Measurements from ENCODE around the gene MEF2C. TPM values are rescaled to one million over a fixed set of nuclear protein-coding genes. Genes with fewer than 3 reads are reported as not detected.
A peak's percentile ranks its signal among the peaks of the same experiment; 100 is the strongest.

MEF2C gene
- total RNA-seq, 3 donors from 2014 or later (not counting 1 experiment from before 2014, with no cell fraction given) = 9.2 to 22.0 (median 18.3) TPM

- H3K4me3 Mint-ChIP-seq = no peak overlapping the region
- H3K4me1 Mint-ChIP-seq = peaks cover 7 to 15% of the 10 kb centered on the region in 2 donors
- no peaks in the 10 kb centered on the region for H3K9me3 Mint-ChIP-seq
- no peaks in the 10 kb centered on the region for H3K27me3 ChIP-seq (ENCODE audit: control insufficient read depth, insufficient read depth, low read length)
- H3K27ac ChIP-seq (ENCODE audit: low read length) = no peak overlapping the region
- no peak overlapping the region for H3K4me3 ChIP-seq (ENCODE audit: low read length)
- no peak for TF ChIP-seq CTCF (IDR thresholded peaks at IDR 0.05)
- ATAC-seq (peak in 1 of 3 donors; percentile 57), DNase-seq (no peak)
- no peaks in the 10 kb centered on the region for H3K36me3 Mint-ChIP-seq
- no peaks in the 10 kb centered on the region for H3K27me3 Mint-ChIP-seq (ENCODE audit: low read depth in 2 of 2)
- H3K9me3 ChIP-seq (ENCODE audit: control insufficient read depth, insufficient read depth, low read length) = no peaks in the 10 kb centered on the region
- no peaks in the 10 kb centered on the region for H3K4me1 ChIP-seq (ENCODE audit: control insufficient read depth, insufficient read depth, low read length)
- H3K27ac Mint-ChIP-seq = peak overlapping the region; percentile 47 to 83
- WGBS (ENCODE audit: insufficient coverage) = 16% methylated on average over 4 of the region's 7 CpGs
- intact Hi-C loops (cut with micrococcal nuclease) = no loop called here
- no peaks in the 10 kb centered on the region for H3K36me3 ChIP-seq (ENCODE audit: control insufficient read depth, insufficient read depth, low read length)
Observed at GRCh38 chr5:88785746-88786565, 97.0 kb downstream of the MEF2C start.

- Mint-ChIP-seq H3K27me3 (ENCODE audit: low read depth in 2 of 2) (no peaks in the 10 kb centered on the region), H3K4me3 (no peak overlapping the region), H3K4me1 (peaks cover 14 to 29% of the 10 kb centered on the region in 2 donors), H3K27ac (no peak overlapping the region), H3K9me3 (no peaks in the 10 kb centered on the region), H3K36me3 (no peaks in the 10 kb centered on the region)
- no peak for TF ChIP-seq CTCF (IDR thresholded peaks at IDR 0.05)
- DNase-seq = no peak
- no peaks in the 10 kb centered on the region for H3K4me1 ChIP-seq (ENCODE audit: control insufficient read depth, insufficient read depth, low read length)
- intact Hi-C loops (cut with micrococcal nuclease) = no loop called here
- H3K27ac ChIP-seq (ENCODE audit: low read length) = no peak overlapping the region
- no peak for ATAC-seq
- H3K27me3 ChIP-seq (ENCODE audit: control insufficient read depth, insufficient read depth, low read length) = no peaks in the 10 kb centered on the region
- 63% methylated on average over 4 of the region's 4 CpGs for WGBS (ENCODE audit: insufficient coverage)
- no peaks in the 10 kb centered on the region for H3K9me3 ChIP-seq (ENCODE audit: control insufficient read depth, insufficient read depth, low read length)
- H3K4me3 ChIP-seq (ENCODE audit: low read length) = no peak overlapping the region
- H3K36me3 ChIP-seq (ENCODE audit: control insufficient read depth, insufficient read depth, low read length) = no peaks in the 10 kb centered on the region
Observed at GRCh38 chr5:88782571-88782970, 100.4 kb downstream of the MEF2C start.

GRCh38 chr5:88780736-88781135 is 102.2 kb downstream of the MEF2C start:
- no peak overlapping the region for H3K27ac ChIP-seq (ENCODE audit: low read length)
- WGBS (ENCODE audit: insufficient coverage) = 79% methylated on average over 1 of the region's 1 CpG
- no peak for TF ChIP-seq CTCF (IDR thresholded peaks at IDR 0.05)
- no peaks in the 10 kb centered on the region for H3K36me3 Mint-ChIP-seq
- peaks cover 10 to 23% of the 10 kb centered on the region in 2 donors for H3K4me1 Mint-ChIP-seq
- no peak for DNase-seq
- no peaks in the 10 kb centered on the region for H3K9me3 Mint-ChIP-seq
- no peaks in the 10 kb centered on the region for H3K4me1 ChIP-seq (ENCODE audit: control insufficient read depth, insufficient read depth, low read length)
- no peak overlapping the region for H3K27ac Mint-ChIP-seq
- ATAC-seq = no peak
- H3K4me3 ChIP-seq (ENCODE audit: low read length) = no peak overlapping the region
- H3K36me3 ChIP-seq (ENCODE audit: control insufficient read depth, insufficient read depth, low read length) = no peaks in the 10 kb centered on the region
- no peaks in the 10 kb centered on the region for H3K27me3 Mint-ChIP-seq (ENCODE audit: low read depth in 2 of 2)
- intact Hi-C loops (cut with micrococcal nuclease) = no loop called here
- no peaks in the 10 kb centered on the region for H3K27me3 ChIP-seq (ENCODE audit: control insufficient read depth, insufficient read depth, low read length)
- no peak overlapping the region for H3K4me3 Mint-ChIP-seq
- H3K9me3 ChIP-seq (ENCODE audit: control insufficient read depth, insufficient read depth, low read length) = no peaks in the 10 kb centered on the region

All from natural killer cell (primary cell).